ENCODE results near the gene TPSD1.

- no peak for TF ChIP-seq CTCF (IDR thresholded peaks at IDR 0.05)
- TF ChIP-seq ZFX (IDR thresholded peaks at IDR 0.05; ENCODE audit: borderline replicate concordance): no peak
Measured at GRCh38 chr16:1208239-1208830, 47.5 kb upstream of the TPSD1 start.

All from 22Rv1 (cell line).